ENCODE results near the gene MAML2. TPM values are rescaled to one million over a fixed set of nuclear protein-coding genes. Genes with fewer than 3 reads are reported as not detected.

MAML2 gene
- total RNA-seq, 1 experiment from 2014 or later = 2.9 TPM

GRCh38 chr11:96207459-96208449 lies 135.2 kb downstream of the MAML2 start:
- peak; percentile 84 for ATAC-seq
- H3K9me3 ChIP-seq (ENCODE audit: control insufficient read depth, insufficient read depth, low read depth, low read length) = no peaks in the 10 kb centered on the region
- in situ Hi-C loops (cut with HindIII; ENCODE audit: low pct_unique_long_range_greater_than_20kb, low sequenced_read_pairs) = no loop called here
- TF ChIP-seq REST (IDR thresholded peaks at IDR 0.05; ENCODE audit: insufficient read depth in 1 of 2, low read depth in 2 of 2, low read length in 1 of 2) (no peak), SIN3A (IDR thresholded peaks at IDR 0.05; ENCODE audit: borderline replicate concordance, insufficient read depth, low read depth, low read length) (no peak), TCF7L2 (IDR thresholded peaks at IDR 0.05; ENCODE audit: low read depth, low read length) (no peak), CTCF (IDR thresholded peaks at IDR 0.05) (no peak)
- no peak for DNase-seq (ENCODE audit: low read depth, low spot score)
- POLR2A ChIA-PET = no interaction called here
- CTCF ChIA-PET = no interaction called here
- no peak overlapping the region for H3K27ac ChIP-seq (ENCODE audit: low read length)
- no peaks in the 10 kb centered on the region for H3K36me3 ChIP-seq (ENCODE audit: control insufficient read depth, insufficient read depth, low read length)
- no peak overlapping the region for H3K4me3 ChIP-seq (ENCODE audit: low read depth in 2 of 2, low read length in 2 of 2)
- H3K4me1 ChIP-seq (ENCODE audit: control insufficient read depth, insufficient read depth, low read length) = peaks cover 10% of the 10 kb centered on the region
- BruUV-seq (replicated peaks) = no TSS peak
- no peaks in the 10 kb centered on the region for H3K27me3 ChIP-seq (ENCODE audit: control insufficient read depth, insufficient read depth, low read length)
- intact Hi-C loops (cut with micrococcal nuclease; ENCODE audit: unreplicated experiment) = no loop called here

GRCh38 chr11:96206955-96207354 lies 136.0 kb downstream of the MAML2 start:
- intact Hi-C loops (cut with micrococcal nuclease; ENCODE audit: unreplicated experiment) = no loop called here
- in situ Hi-C loops (cut with HindIII; ENCODE audit: low pct_unique_long_range_greater_than_20kb, low sequenced_read_pairs) = no loop called here
- no peak for DNase-seq (ENCODE audit: low read depth, low spot score)
- no TSS peak for BruUV-seq (replicated peaks)
- H3K27me3 ChIP-seq (ENCODE audit: control insufficient read depth, insufficient read depth, low read length) = no peaks in the 10 kb centered on the region
- peaks cover 10% of the 10 kb centered on the region for H3K4me1 ChIP-seq (ENCODE audit: control insufficient read depth, insufficient read depth, low read length)
- 0 out of 2 replicates have a peak, but pooled peaks have one; percentile 13 for ATAC-seq
- H3K9me3 ChIP-seq (ENCODE audit: control insufficient read depth, insufficient read depth, low read depth, low read length) = no peaks in the 10 kb centered on the region
- no peak overlapping the region for H3K4me3 ChIP-seq (ENCODE audit: low read depth in 2 of 2, low read length in 2 of 2)
- TF ChIP-seq POLR2AphosphoS5 (IDR thresholded peaks at IDR 0.05; ENCODE audit: low read depth, low read length) = no peak
- no peak for TF ChIP-seq CTCF (IDR thresholded peaks at IDR 0.05)
- no peak for TF ChIP-seq SIN3A (IDR thresholded peaks at IDR 0.05; ENCODE audit: borderline replicate concordance, insufficient read depth, low read depth, low read length)
- no peak for TF ChIP-seq REST (IDR thresholded peaks at IDR 0.05; ENCODE audit: insufficient read depth in 1 of 2, low read depth in 2 of 2, low read length in 1 of 2)
- TF ChIP-seq TCF7L2 (IDR thresholded peaks at IDR 0.05; ENCODE audit: low read depth, low read length) = no peak
- ChIA-PET POLR2A (no interaction called here), CTCF (no interaction called here)
- no peak overlapping the region for H3K27ac ChIP-seq (ENCODE audit: low read length)
- no peaks in the 10 kb centered on the region for H3K36me3 ChIP-seq (ENCODE audit: control insufficient read depth, insufficient read depth, low read length)

All from Panc1 (cell line).